ENCODE measurements around the gene SMYD3. TPM values are rescaled to one million over a fixed set of nuclear protein-coding genes. Genes with fewer than 3 reads are reported as not detected.

SMYD3 gene
- total and polyA plus RNA-seq, 2 donors (not counting 1 experiment from before 2014, with no cell fraction given) = 9.7 to 37.2 TPM

- Histone ChIP-seq H3K27ac (ENCODE audit: low read length in 2 of 2) (no peak overlapping the region), H4K20me1 (ENCODE audit: control insufficient read depth, insufficient read depth, low read length, poor library complexity, severe bottlenecking) (no peaks in the 10 kb centered on the region), H3K36me3 (replicated peaks in 1 of 2; ENCODE audit: control extremely low read depth in 1 of 2, control insufficient read depth in 1 of 2, extremely low read depth in 1 of 2, insufficient read depth in 2 of 2, low read length in 1 of 2) (no peaks in the 10 kb centered on the region), H3K27me3 (replicated peaks in 1 of 4; ENCODE audit: control extremely low read depth in 1 of 4, control insufficient read depth in 3 of 4, insufficient read depth in 4 of 4, low read length in 3 of 4) (no peaks in the 10 kb centered on the region), H3K4me1 (ENCODE audit: control insufficient read depth in 2 of 2, insufficient read depth in 2 of 2, low read length in 2 of 2) (no peaks in the 10 kb centered on the region), H3K79me2 (ENCODE audit: control insufficient read depth, insufficient read depth, low read length) (no peaks in the 10 kb centered on the region), H3K9me3 (ENCODE audit: control extremely low read depth in 1 of 3, control insufficient read depth in 2 of 3, insufficient read depth in 1 of 3, low read length in 2 of 3) (peaks cover 0 to 18% (median 11%) of the 10 kb centered on the region in 3 donors), H2AFZ (ENCODE audit: insufficient read depth, low read depth, low read length, poor library complexity, severe bottlenecking) (no peak overlapping the region), H3K4me2 (replicated peaks; ENCODE audit: low read depth, low read length, poor library complexity, severe bottlenecking) (no peak overlapping the region), H3K9ac (ENCODE audit: low read length) (no peak overlapping the region), H3K4me3 (ENCODE audit: control extremely low read depth in 1 of 5, extremely low read depth in 1 of 5, insufficient read depth in 1 of 5, low read depth in 2 of 5, low read length in 4 of 5) (no peak overlapping the region)
- ATAC-seq (ENCODE audit: low read depth) = no peak
- intact Hi-C loops (cut with micrococcal nuclease) = no loop called here
- Mint-ChIP-seq H3K27me3 (no peaks in the 10 kb centered on the region), H3K9me3 (ENCODE audit: insufficient read depth) (no peaks in the 10 kb centered on the region), H3K27ac (no peak overlapping the region), H3K4me3 (no peak overlapping the region), H3K4me1 (no peaks in the 10 kb centered on the region)
- ChIA-PET POLR2A (no interaction called here), CTCF (interaction anchor here (1.6 kb wide), 1 partner anchor 17 kb away, joined by 4 read pairs; no protein-coding TSS in a partner anchor)
- TF ChIP-seq, protein P1, sequence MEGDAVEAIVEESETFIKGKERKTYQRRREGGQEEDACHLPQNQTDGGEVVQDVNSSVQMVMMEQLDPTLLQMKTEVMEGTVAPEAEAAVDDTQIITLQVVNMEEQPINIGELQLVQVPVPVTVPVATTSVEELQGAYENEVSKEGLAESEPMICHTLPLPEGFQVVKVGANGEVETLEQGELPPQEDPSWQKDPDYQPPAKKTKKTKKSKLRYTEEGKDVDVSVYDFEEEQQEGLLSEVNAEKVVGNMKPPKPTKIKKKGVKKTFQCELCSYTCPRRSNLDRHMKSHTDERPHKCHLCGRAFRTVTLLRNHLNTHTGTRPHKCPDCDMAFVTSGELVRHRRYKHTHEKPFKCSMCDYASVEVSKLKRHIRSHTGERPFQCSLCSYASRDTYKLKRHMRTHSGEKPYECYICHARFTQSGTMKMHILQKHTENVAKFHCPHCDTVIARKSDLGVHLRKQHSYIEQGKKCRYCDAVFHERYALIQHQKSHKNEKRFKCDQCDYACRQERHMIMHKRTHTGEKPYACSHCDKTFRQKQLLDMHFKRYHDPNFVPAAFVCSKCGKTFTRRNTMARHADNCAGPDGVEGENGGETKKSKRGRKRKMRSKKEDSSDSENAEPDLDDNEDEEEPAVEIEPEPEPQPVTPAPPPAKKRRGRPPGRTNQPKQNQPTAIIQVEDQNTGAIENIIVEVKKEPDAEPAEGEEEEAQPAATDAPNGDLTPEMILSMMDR (IDR thresholded peaks at IDR 0.05) = no peak
- no peak for TF ChIP-seq EZH2 (IDR thresholded peaks at IDR 0.05; ENCODE audit: borderline replicate concordance, insufficient read depth, low read depth, low read length, poor library complexity, severe bottlenecking)
- no peak for DNase-seq
- WGBS (ENCODE audit: insufficient coverage) = no CpG with 5 or more reads among the region's 4 CpGs
Observed at GRCh38 chr1:246107516-246108277, 399.4 kb downstream of the SMYD3 start.

DNA sequence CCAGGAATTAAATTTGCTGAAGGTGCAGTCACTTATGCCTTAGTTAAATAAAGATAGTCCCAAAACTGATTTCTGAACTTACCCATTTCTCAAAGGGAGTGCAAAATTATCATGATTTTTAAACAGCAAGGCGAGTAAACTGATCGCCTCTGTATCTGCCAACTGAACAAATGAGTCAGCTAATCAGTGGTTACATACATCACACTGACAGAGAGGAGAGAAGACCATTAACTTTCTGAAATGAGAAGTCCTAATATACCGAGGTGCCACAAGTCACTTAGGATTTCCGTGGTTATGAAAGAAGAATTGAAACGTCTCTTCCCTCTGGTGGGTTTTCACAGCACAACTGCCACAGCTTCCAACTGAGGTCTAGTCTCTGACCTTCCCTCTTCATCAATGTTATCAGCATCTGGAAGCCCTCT is 400.7 kb downstream of the SMYD3 start:
- H3K27ac Mint-ChIP-seq = no peak overlapping the region

More for the DNA sequence above, 400.7 kb downstream of the SMYD3 start:
- H3K27me3 ChIP-seq (replicated peaks in 1 of 4; ENCODE audit: control extremely low read depth in 1 of 4, control insufficient read depth in 3 of 4, insufficient read depth in 4 of 4, low read length in 3 of 4) = no peaks in the 10 kb centered on the region
- peaks cover 0 to 16% (median 11%) of the 10 kb centered on the region in 3 donors for H3K9me3 ChIP-seq (ENCODE audit: control extremely low read depth in 1 of 3, control insufficient read depth in 2 of 3, insufficient read depth in 1 of 3, low read length in 2 of 3)
- no peak for ATAC-seq (ENCODE audit: low read depth)
- no peaks in the 10 kb centered on the region for H3K4me1 ChIP-seq (ENCODE audit: control insufficient read depth in 2 of 2, insufficient read depth in 2 of 2, low read length in 2 of 2)
- no peak overlapping the region for H3K27ac ChIP-seq (ENCODE audit: low read length in 2 of 2)
- no peak for TF ChIP-seq EZH2 (IDR thresholded peaks at IDR 0.05; ENCODE audit: borderline replicate concordance, insufficient read depth, low read depth, low read length, poor library complexity, severe bottlenecking)
- TF ChIP-seq, protein P1 (IDR thresholded peaks at IDR 0.05) = no peak
- H3K36me3 ChIP-seq (replicated peaks in 1 of 2; ENCODE audit: control extremely low read depth in 1 of 2, control insufficient read depth in 1 of 2, extremely low read depth in 1 of 2, insufficient read depth in 2 of 2, low read length in 1 of 2) = no peaks in the 10 kb centered on the region
- Mint-ChIP-seq H3K4me1 (no peaks in the 10 kb centered on the region), H3K27me3 (no peaks in the 10 kb centered on the region), H3K4me3 (no peak overlapping the region), H3K9me3 (ENCODE audit: insufficient read depth) (no peaks in the 10 kb centered on the region)
- ChIA-PET POLR2A (no interaction called here), CTCF (no interaction called here)
- no peak overlapping the region for H3K4me3 ChIP-seq (ENCODE audit: control extremely low read depth in 1 of 5, extremely low read depth in 1 of 5, insufficient read depth in 1 of 5, low read depth in 2 of 5, low read length in 4 of 5)
- H2AFZ ChIP-seq (ENCODE audit: insufficient read depth, low read depth, low read length, poor library complexity, severe bottlenecking) = no peak overlapping the region
- H3K9ac ChIP-seq (ENCODE audit: low read length) = no peak overlapping the region
- WGBS (ENCODE audit: insufficient coverage) = no CpG with 5 or more reads among the region's 5 CpGs
- H3K79me2 ChIP-seq (ENCODE audit: control insufficient read depth, insufficient read depth, low read length) = no peaks in the 10 kb centered on the region
- no peaks in the 10 kb centered on the region for H4K20me1 ChIP-seq (ENCODE audit: control insufficient read depth, insufficient read depth, low read length, poor library complexity, severe bottlenecking)
- DNase-seq = no peak
- no peak overlapping the region for H3K4me2 ChIP-seq (replicated peaks; ENCODE audit: low read depth, low read length, poor library complexity, severe bottlenecking)
- intact Hi-C loops (cut with micrococcal nuclease) = no loop called here
